OCI-LY1 (cell line): ENCODE data around the gene MACROD2.

Experiments
- H2AFZ ChIP-seq: fragments of 200-600 bp; sonication (generic), shearing (Covaris generic); 2 replicates; pipeline ENCODE4 v1.6.0; 2014; ENCODE audit warnings: antibody characterized with exemption, mild to moderate bottlenecking, low read length
- H3F3A ChIP-seq: fragments of 200-600 bp; sonication (generic), shearing (Covaris generic); 2 replicates; pipeline ENCODE4 v1.6.0; 2014; ENCODE audit warnings: mild to moderate bottlenecking, antibody characterized with exemption, low read length, moderate library complexity; ENCODE audit not compliant: insufficient read depth
- H3K27ac ChIP-seq: fragments of 200-600 bp; sonication (generic); 2 replicates; pipeline ENCODE4 v1.5.1; 2014; ENCODE audit warnings: low read length, mixed run types, mild to moderate bottlenecking, low read depth; ENCODE audit not compliant: poor library complexity, severe bottlenecking
- H3K27me3 ChIP-seq: fragments of 200-600 bp; sonication (generic); 2 replicates; pipeline ENCODE4 v1.6.0; 2014; ENCODE audit warnings: antibody characterized with exemption, mild to moderate bottlenecking, low read length, moderate library complexity; ENCODE audit not compliant: insufficient read depth
- H3K36me3 ChIP-seq: fragments of 200-600 bp; sonication (generic); 2 replicates; pipeline ENCODE4 v1.6.1; 2014; ENCODE audit warnings: mild to moderate bottlenecking, antibody characterized with exemption, low read length, moderate library complexity, mixed read lengths; ENCODE audit not compliant: insufficient read depth
- H3K4me1 ChIP-seq: fragments of 200-600 bp; sonication (generic); 2 replicates; pipeline ENCODE4 v1.5.1; 2014; ENCODE audit warnings: mild to moderate bottlenecking, low read length, moderate library complexity; ENCODE audit not compliant: insufficient read depth, severe bottlenecking
- H3K4me2 ChIP-seq: fragments of 200-600 bp; sonication (generic), shearing (Covaris generic); 2 replicates; pipeline ENCODE4 v1.6.1; 2014; ENCODE audit warnings: low read length
- H3K4me3 ChIP-seq: fragments of 200-600 bp; sonication (generic); 2 replicates; pipeline ENCODE4 v1.5.1; 2014; ENCODE audit warnings: low read length, low read depth, mild to moderate bottlenecking, mixed read lengths; ENCODE audit not compliant: poor library complexity, severe bottlenecking
- H3K79me2 ChIP-seq: fragments of 200-600 bp; shearing (Covaris generic); 2 replicates; pipeline ENCODE4 v1.6.1; 2016; ENCODE audit warnings: mixed run types, low read length, mixed read lengths; ENCODE audit not compliant: insufficient read depth
- H3K9ac ChIP-seq: fragments of 200-600 bp; sonication (generic), shearing (Covaris generic); 2 replicates; pipeline ENCODE4 v1.6.1; 2014; ENCODE audit warnings: mild to moderate bottlenecking, low read length, mixed read lengths
- H3K9me2 ChIP-seq: fragments of 200-600 bp; sonication (generic), shearing (Covaris generic); 2 replicates; pipeline ENCODE4 v1.6.1; 2014; ENCODE audit warnings: low read depth, mild to moderate bottlenecking, low read length, mixed read lengths
- H3K9me3 ChIP-seq: fragments of 200-600 bp; shearing (Covaris generic); 2 replicates; pipeline ENCODE4 v1.6.1; 2014; ENCODE audit warnings: low read length, mixed read lengths
- H4K20me1 ChIP-seq: fragments of 200-600 bp; sonication (generic), shearing (Covaris generic); 2 replicates; pipeline ENCODE4 v1.6.0; 2016; ENCODE audit warnings: mild to moderate bottlenecking, low read length; ENCODE audit not compliant: insufficient read depth
- CTCF ChIP-seq: fragments of 200-600 bp; sonication (generic), shearing (Covaris generic); IDR thresholded peaks from 2 replicates; pipeline ENCODE4 v1.5.1; 2017; ENCODE audit warnings: mild to moderate bottlenecking, antibody characterized with exemption, low read length, moderate library complexity, mixed read lengths
- EZH2 ChIP-seq: fragments of 200-600 bp; sonication (generic), shearing (Covaris generic); IDR thresholded peaks from 2 replicates; pipeline ENCODE4 v1.8.0; 2017; ENCODE audit warnings: borderline replicate concordance, mixed run types, mild to moderate bottlenecking, antibody characterized with exemption, low read length, moderate library complexity, mixed read lengths

Gene MACROD2

GRCh38 chr20:15675813-15676484, 1680.6 kb downstream of the MACROD2 start:
- TF ChIP-seq CTCF (no peak), EZH2 (no peak)
- no peak overlapping the region for H3K4me3 ChIP-seq
- no peaks in the 10 kb centered on the region for H3K36me3 ChIP-seq
- H2AFZ ChIP-seq, result no peak overlapping the region
- no peaks in the 10 kb centered on the region for H3K4me1 ChIP-seq
- no peaks in the 10 kb centered on the region for H3F3A ChIP-seq
- no peaks in the 10 kb centered on the region for H3K79me2 ChIP-seq
- H3K9me2 ChIP-seq, result no peaks in the 10 kb centered on the region
- H3K9me3 ChIP-seq, result no peaks in the 10 kb centered on the region
- no peak overlapping the region for H3K9ac ChIP-seq
- no peak overlapping the region for H3K4me2 ChIP-seq
- no peak overlapping the region for H3K27ac ChIP-seq
- no peaks in the 10 kb centered on the region for H3K27me3 ChIP-seq
- no peaks in the 10 kb centered on the region for H4K20me1 ChIP-seq

GRCh38 chr20:15676815-15677214, 1681.5 kb downstream of the MACROD2 start:
- H3K9ac ChIP-seq, result no peak overlapping the region
- H3K4me2 ChIP-seq, result no peak overlapping the region
- H3K79me2 ChIP-seq, result no peaks in the 10 kb centered on the region
- H3K27ac ChIP-seq, result no peak overlapping the region
- no peak overlapping the region for H2AFZ ChIP-seq
- TF ChIP-seq CTCF, result no peak
- TF ChIP-seq EZH2, result no peak
- no peaks in the 10 kb centered on the region for H3K36me3 ChIP-seq
- H3K9me2 ChIP-seq, result no peaks in the 10 kb centered on the region
- H4K20me1 ChIP-seq, result no peaks in the 10 kb centered on the region
- H3K9me3 ChIP-seq, result no peaks in the 10 kb centered on the region
- H3K27me3 ChIP-seq, result no peaks in the 10 kb centered on the region
- H3K4me1 ChIP-seq, result no peaks in the 10 kb centered on the region
- no peak overlapping the region for H3K4me3 ChIP-seq
- no peaks in the 10 kb centered on the region for H3F3A ChIP-seq

GRCh38 chr20:15682690-15683089, 1687.4 kb downstream of the MACROD2 start:
- Histone ChIP-seq H3K79me2 (no peaks in the 10 kb centered on the region), H3K27ac (no peak overlapping the region), H3K9ac (no peak overlapping the region), H3K27me3 (no peaks in the 10 kb centered on the region), H3K4me2 (no peak overlapping the region), H3K36me3 (no peaks in the 10 kb centered on the region), H3K4me1 (no peaks in the 10 kb centered on the region), H2AFZ (no peak overlapping the region), H3K4me3 (no peak overlapping the region), H3F3A (no peaks in the 10 kb centered on the region), H3K9me2 (no peaks in the 10 kb centered on the region), H4K20me1 (no peaks in the 10 kb centered on the region), H3K9me3 (no peaks in the 10 kb centered on the region)
- TF ChIP-seq CTCF (no peak), EZH2 (no peak)
